Ramos (cell line): Measurements from ENCODE around the gene MGLL.

Experiments
- in situ Hi-C: fragments of 300-500 bp; cut with MboI; formaldehyde crosslinking; loops from one replicate; pipeline ENCODE4 v1.14.3; 2022; ENCODE audit warnings: low sequenced_read_pairs; ENCODE audit not compliant: unreplicated experiment

The MGLL gene

GRCh38 chr3:127761441-127761801, 60.9 kb downstream of the MGLL start:
- in situ Hi-C loops, result no loop called here

- in situ Hi-C loops, result no loop called here
Observed at GRCh38 chr3:127760791-127761440, 61.4 kb downstream of the MGLL start.

- in situ Hi-C loops, result no loop called here
Observed at GRCh38 chr3:127760361-127760760, 62.0 kb downstream of the MGLL start.

GRCh38 chr3:127759826-127760225, 62.5 kb downstream of the MGLL start:
- in situ Hi-C loops, result no loop called here

- in situ Hi-C loops, result no loop called here
Observed at GRCh38 chr3:127758013-127758412, 64.3 kb downstream of the MGLL start.

- in situ Hi-C loops, result no loop called here
Observed at GRCh38 chr3:127755305-127755681, 67.0 kb downstream of the MGLL start.

- in situ Hi-C loops, result no loop called here
Observed at GRCh38 chr3:127754411-127755304, 67.7 kb downstream of the MGLL start.

GRCh38 chr3:127753898-127754410, 68.4 kb downstream of the MGLL start:
- in situ Hi-C loops, result no loop called here

- in situ Hi-C loops, result no loop called here
Observed at GRCh38 chr3:127753338-127753737, 69.0 kb downstream of the MGLL start.

GRCh38 chr3:127751782-127752181, 70.5 kb downstream of the MGLL start:
- in situ Hi-C loops, result no loop called here

- in situ Hi-C loops, result no loop called here
Observed at GRCh38 chr3:127751163-127751621, 71.1 kb downstream of the MGLL start.

GRCh38 chr3:127750226-127751031, 71.9 kb downstream of the MGLL start:
- in situ Hi-C loops, result no loop called here

GRCh38 chr3:127749787-127750225, 72.5 kb downstream of the MGLL start:
- in situ Hi-C loops, result no loop called here

- in situ Hi-C loops, result no loop called here
Observed at GRCh38 chr3:127749361-127749760, 73.0 kb downstream of the MGLL start.

GRCh38 chr3:127748754-127749327, 73.5 kb downstream of the MGLL start:
- in situ Hi-C loops, result no loop called here

- in situ Hi-C loops, result no loop called here
Observed at GRCh38 chr3:127747751-127748521, 74.4 kb downstream of the MGLL start.

GRCh38 chr3:127747066-127747465, 75.2 kb downstream of the MGLL start:
- in situ Hi-C loops, result no loop called here

- in situ Hi-C loops, result no loop called here
Observed at GRCh38 chr3:127746400-127747057, 75.8 kb downstream of the MGLL start.
